MM.1S (cell line): ENCODE measurements around the gene CERS6.

Experiments
- DNase-seq: peaks from one replicate; pipeline ENCODE4 v3.0.0-alpha.2; 2015
- H2AFZ ChIP-seq: fragments of 300-600 bp; sonication (generic); 2 replicates; pipeline ENCODE4 v1.6.0; 2016; ENCODE audit warnings: antibody characterized with exemption, low read length
- H3F3A ChIP-seq: fragments of 300-600 bp; sonication (generic); 2 replicates; pipeline ENCODE4 v1.6.1; 2016; ENCODE audit warnings: mild to moderate bottlenecking, antibody characterized with exemption, low read length, moderate library complexity, mixed read lengths; ENCODE audit not compliant: insufficient read depth
- H3K27ac ChIP-seq: fragments of 300-600 bp; sonication (generic); 2 replicates; pipeline ENCODE4 v1.5.1; 2016; ENCODE audit warnings: mild to moderate bottlenecking, low read length
- H3K27me3 ChIP-seq: fragments of 300-600 bp; sonication (generic); replicated peaks from 2 replicates; pipeline ENCODE4 v1.6.0; 2016; ENCODE audit warnings: low read length; ENCODE audit not compliant: insufficient read depth
- H3K36me3 ChIP-seq: fragments of 300-600 bp; sonication (generic); replicated peaks from 2 replicates; pipeline ENCODE4 v1.6.1; 2016; ENCODE audit warnings: mild to moderate bottlenecking, low read length, mixed read lengths; ENCODE audit not compliant: insufficient read depth
- H3K4me1 ChIP-seq: fragments of 300-600 bp; sonication (generic); 2 replicates; pipeline ENCODE4 v1.6.1; 2016; ENCODE audit warnings: low read length, mixed read lengths
- H3K4me2 ChIP-seq: fragments of 300-600 bp; sonication (generic); 2 replicates; pipeline ENCODE4 v1.6.0; 2016; ENCODE audit warnings: low read depth, low read length
- H3K4me3 ChIP-seq: fragments of 300-600 bp; sonication (generic); 2 replicates; pipeline ENCODE4 v1.5.1; 2016; ENCODE audit warnings: low read length, mixed read lengths
- H3K79me2 ChIP-seq: fragments of 300-600 bp; sonication (generic); 2 replicates; pipeline ENCODE4 v1.6.1; 2016; ENCODE audit warnings: mixed run types, low read length, mixed read lengths
- H3K9ac ChIP-seq: fragments of 300-600 bp; sonication (generic); 2 replicates; pipeline ENCODE4 v1.6.1; 2016; ENCODE audit warnings: low read length, mixed read lengths
- H3K9me2 ChIP-seq: fragments of 300-600 bp; sonication (generic); replicated peaks from 2 replicates; pipeline ENCODE4 v1.6.1; 2016; ENCODE audit warnings: mild to moderate bottlenecking, low read length, mixed read lengths; ENCODE audit not compliant: insufficient read depth
- H3K9me3 ChIP-seq: fragments of 300-600 bp; sonication (generic); replicated peaks from 2 replicates; pipeline ENCODE4 v1.6.1; 2016; ENCODE audit warnings: mild to moderate bottlenecking, low read length, mixed read lengths; ENCODE audit not compliant: insufficient read depth
- H4K20me1 ChIP-seq: fragments of 300-600 bp; sonication (generic); 2 replicates; pipeline ENCODE4 v1.6.1; 2016; ENCODE audit warnings: mild to moderate bottlenecking, low read length, moderate library complexity, mixed read lengths; ENCODE audit not compliant: insufficient read depth
- CTCF ChIP-seq: fragments of 300-600 bp; sonication (generic); IDR thresholded peaks from 2 replicates; pipeline ENCODE4 v1.5.1; 2016; ENCODE audit warnings: antibody characterized with exemption, low read length, mixed read lengths
- EZH2 ChIP-seq: fragments of 300-600 bp; sonication (generic); optimal IDR thresholded peaks from 2 replicates; pipeline ENCODE3; 2017; ENCODE audit warnings: low read depth, mild to moderate bottlenecking, antibody characterized with exemption, low read length, mixed read lengths
- EZH2phosphoT487 ChIP-seq: fragments of 300-600 bp; sonication (generic); IDR thresholded peaks from 2 replicates; pipeline ENCODE4 v1.6.1; 2018; ENCODE audit warnings: antibody characterized with exemption, low read length

CERS6 gene

GRCh38 chr2:168607992-168608391, 151.9 kb downstream of the CERS6 start:
- Histone ChIP-seq H2AFZ (no peak overlapping the region), H3K27me3 (no peaks in the 10 kb centered on the region), H3K9me3 (no peaks in the 10 kb centered on the region), H3K36me3 (no peaks in the 10 kb centered on the region), H3K4me3 (no peak overlapping the region), H3K4me1 (no peaks in the 10 kb centered on the region), H3K27ac (no peak overlapping the region), H3F3A (no peaks in the 10 kb centered on the region), H4K20me1 (no peaks in the 10 kb centered on the region), H3K4me2 (no peak overlapping the region), H3K9ac (no peak overlapping the region), H3K79me2 (0 out of 2 replicates have a peak, but pooled peaks cover 4% of the 10 kb centered on the region), H3K9me2 (no peaks in the 10 kb centered on the region)
- no peak for DNase-seq
- TF ChIP-seq EZH2 (no peak), EZH2phosphoT487 (no peak), CTCF (no peak)

GRCh38 chr2:168608796-168609195, 152.7 kb downstream of the CERS6 start:
- no peak overlapping the region for H3K9ac ChIP-seq
- H3K9me3 ChIP-seq, result no peaks in the 10 kb centered on the region
- no peaks in the 10 kb centered on the region for H3K27me3 ChIP-seq
- no peaks in the 10 kb centered on the region for H4K20me1 ChIP-seq
- H3K36me3 ChIP-seq, result no peaks in the 10 kb centered on the region
- no peak overlapping the region for H3K4me2 ChIP-seq
- DNase-seq, result no peak
- H3F3A ChIP-seq, result no peaks in the 10 kb centered on the region
- no peaks in the 10 kb centered on the region for H3K4me1 ChIP-seq
- TF ChIP-seq EZH2, result no peak
- no peak for TF ChIP-seq CTCF
- no peak for TF ChIP-seq EZH2phosphoT487
- H3K79me2 ChIP-seq, result 0 out of 2 replicates have a peak, but pooled peaks cover 4% of the 10 kb centered on the region
- no peak overlapping the region for H3K4me3 ChIP-seq
- no peak overlapping the region for H2AFZ ChIP-seq
- no peaks in the 10 kb centered on the region for H3K9me2 ChIP-seq
- H3K27ac ChIP-seq, result no peak overlapping the region

- H3K9me3 ChIP-seq, result no peaks in the 10 kb centered on the region
- no peaks in the 10 kb centered on the region for H3K79me2 ChIP-seq
- H4K20me1 ChIP-seq, result no peaks in the 10 kb centered on the region
- H3K9me2 ChIP-seq, result no peaks in the 10 kb centered on the region
- no peak overlapping the region for H3K27ac ChIP-seq
- no peaks in the 10 kb centered on the region for H3K36me3 ChIP-seq
- H3K4me2 ChIP-seq, result no peak overlapping the region
- H3F3A ChIP-seq, result no peaks in the 10 kb centered on the region
- no peaks in the 10 kb centered on the region for H3K27me3 ChIP-seq
- H3K4me1 ChIP-seq, result no peaks in the 10 kb centered on the region
- no peak for DNase-seq
- H2AFZ ChIP-seq, result no peak overlapping the region
- TF ChIP-seq CTCF (no peak), EZH2phosphoT487 (no peak), EZH2 (no peak)
- no peak overlapping the region for H3K4me3 ChIP-seq
- no peak overlapping the region for H3K9ac ChIP-seq
These were observed 155.0 kb downstream of the CERS6 start for GRCh38 chr2:168611091-168611490.
